Endothelial cell of hepatic sinusoid (primary cell): Measurements from ENCODE around the gene RYK.

Experiments
- in situ Hi-C: cut with HindIII; loops from 2 replicates; pipeline ENCODE4 v1.10.0; 2017; ENCODE audit warnings: low sequenced_read_pairs

The RYK gene

GRCh38 chr3:134258761-134259347, 8.2 kb upstream of the RYK start:
- in situ Hi-C loops, result no loop called here

- in situ Hi-C loops, result no loop called here
Measured at GRCh38 chr3:134255404-134255803, 4.7 kb upstream of the RYK start.

GRCh38 chr3:134253475-134254226, 3.0 kb upstream of the RYK start:
- in situ Hi-C loops, result no loop called here

- in situ Hi-C loops, result no loop called here
Measured at GRCh38 chr3:134252766-134253165, 2.1 kb upstream of the RYK start.

- in situ Hi-C loops, result no loop called here
Measured at GRCh38 chr3:134251731-134252391, 1.2 kb upstream of the RYK start.

GRCh38 chr3:134249935-134250716, 533 bp downstream of the RYK start:
- in situ Hi-C loops, result no loop called here

- in situ Hi-C loops, result no loop called here
Measured at GRCh38 chr3:134249296-134249841, 1.3 kb downstream of the RYK start.

- in situ Hi-C loops, result loop anchor here (5.0 kb wide), 1 partner anchor 42 kb away; no protein-coding TSS in a partner anchor
Measured at GRCh38 chr3:134244921-134245320, 5.7 kb downstream of the RYK start.

- in situ Hi-C loops, result loop anchor here (5.0 kb wide), 1 partner anchor 44 kb away; no protein-coding TSS in a partner anchor
Measured at GRCh38 chr3:134242649-134243617, 7.7 kb downstream of the RYK start.

GRCh38 chr3:134239538-134239937, 11.1 kb downstream of the RYK start:
- in situ Hi-C loops, result no loop called here

GRCh38 chr3:134237454-134238145, 13.1 kb downstream of the RYK start:
- in situ Hi-C loops, result no loop called here

GRCh38 chr3:134236505-134237170, 14.0 kb downstream of the RYK start:
- in situ Hi-C loops, result no loop called here

- in situ Hi-C loops, result no loop called here
Measured at GRCh38 chr3:134235577-134236076, 15.0 kb downstream of the RYK start.

GRCh38 chr3:134232951-134233350, 17.7 kb downstream of the RYK start:
- in situ Hi-C loops, result no loop called here

GRCh38 chr3:134232151-134232550, 18.5 kb downstream of the RYK start:
- in situ Hi-C loops, result no loop called here

- in situ Hi-C loops, result no loop called here
Measured at GRCh38 chr3:134231131-134231530, 19.5 kb downstream of the RYK start.

- in situ Hi-C loops, result no loop called here
Measured at GRCh38 chr3:134229038-134229437, 21.6 kb downstream of the RYK start.

- in situ Hi-C loops, result no loop called here
Measured at GRCh38 chr3:134228479-134228878, 22.2 kb downstream of the RYK start.
